MCF 10A (cell line): Measurements from ENCODE around the gene HAGHL. TPM values are rescaled to one million over a fixed set of nuclear protein-coding genes. Genes with fewer than 3 reads are reported as not detected.

Source experiments
- BruUV-seq: library from RNA; stranded (reverse); fragments of 400-500 nt; replicated peaks from 2 replicates; lab custom pipeline; 2021; lab: Mats Ljungman, UMichigan
- CTCF ChIA-PET: fragments of 300-600 bp; sonication (Branson Sonifier 250); formaldehyde crosslinking; extraction: SDS; loops from one replicate; lab custom pipeline; 2021; ENCODE audit warnings: antibody characterized with exemption, inconsistent platforms; lab: Yijun Ruan, JAX
- POLR2A ChIA-PET: fragments of 300-600, 350-650 bp; sonication (Branson Sonifier 250); formaldehyde crosslinking; extraction: SDS; loops from one replicate; lab custom pipeline; 2020; ENCODE audit warnings: antibody characterized with exemption, inconsistent platforms; lab: Yijun Ruan, JAX
- DNase-seq: peaks from one replicate; pipeline ENCODE4 v3.0.0-alpha.2; 2018; ENCODE audit not compliant: unreplicated experiment
- H3K27ac Mint-ChIP-seq: one replicate; pipeline ENCODE4 v1.8.0; 2022; ENCODE audit warnings: mild to moderate bottlenecking, low read depth, mixed read lengths; ENCODE audit not compliant: unreplicated experiment
- H3K27me3 Mint-ChIP-seq: one replicate; pipeline ENCODE4 v1.8.0; 2022; ENCODE audit warnings: mixed read lengths; ENCODE audit not compliant: insufficient read depth, unreplicated experiment
- H3K36me3 Mint-ChIP-seq: one replicate; pipeline ENCODE4 v1.8.0; 2022; ENCODE audit warnings: mild to moderate bottlenecking, moderate library complexity, mixed read lengths; ENCODE audit not compliant: insufficient read depth, unreplicated experiment
- H3K4me1 Mint-ChIP-seq: one replicate; pipeline ENCODE4 v1.8.0; 2022; ENCODE audit warnings: mixed read lengths; ENCODE audit not compliant: insufficient read depth, unreplicated experiment
- H3K4me3 Mint-ChIP-seq: one replicate; pipeline ENCODE4 v1.8.0; 2022; ENCODE audit warnings: mild to moderate bottlenecking, moderate library complexity, mixed read lengths; ENCODE audit not compliant: unreplicated experiment
- H3K9me3 Mint-ChIP-seq: one replicate; pipeline ENCODE4 v1.8.0; 2022; ENCODE audit warnings: mixed read lengths; ENCODE audit not compliant: unreplicated experiment
- CTCF ChIP-seq: fragments of 200-600 bp; IDR thresholded peaks from one replicate; pipeline ENCODE4 v1.8.0; 2022; ENCODE audit warnings: antibody characterized with exemption, mild to moderate bottlenecking; ENCODE audit not compliant: unreplicated experiment
- intact Hi-C: fragments of 100-400 bp; cut with micrococcal nuclease; formaldehyde crosslinking; loops from 2 replicates; pipeline ENCODE4 v1.14.1; 2022
- total RNA-seq: library from RNA; stranded (reverse); gene quantifications from 2 replicates; pipeline ENCODE4 v1.2.3, GENCODE V29; 2022

HAGHL gene
- total RNA-seq, 1 experiment from 2014 or later: 24.5 TPM

GRCh38 chr16:693766-694165 is 33.1 kb upstream of the HAGHL start:
- Mint-ChIP-seq H3K27me3 (no peaks in the 10 kb centered on the region), H3K27ac (no peak overlapping the region), H3K36me3 (peaks cover 90% of the 10 kb centered on the region), H3K4me1 (peaks cover 10% of the 10 kb centered on the region), H3K9me3 (no peaks in the 10 kb centered on the region), H3K4me3 (no peak overlapping the region)
- TF ChIP-seq CTCF: no peak
- BruUV-seq: no TSS peak
- intact Hi-C loops: no loop called here
- no peak for DNase-seq
- POLR2A ChIA-PET: interaction anchor here (0.9 to 1.2 kb wide), 3 partner anchors 13 to 167 kb away, joined by 4 to 6 read pairs (median 5); partner anchors contain the start of genes ANTKMT, CAPN15 and STUB1
- CTCF ChIA-PET: no interaction called here

- BruUV-seq: no TSS peak
- intact Hi-C loops: no loop called here
These were observed 32.6 kb upstream of the HAGHL start for GRCh38 chr16:694187-694862.

GRCh38 chr16:694863-695354 is 32.0 kb upstream of the HAGHL start:
- intact Hi-C loops: no loop called here
- Mint-ChIP-seq H3K27ac (no peak overlapping the region), H3K4me1 (peaks cover 10% of the 10 kb centered on the region), H3K36me3 (peaks cover 91% of the 10 kb centered on the region), H3K27me3 (no peaks in the 10 kb centered on the region), H3K9me3 (no peaks in the 10 kb centered on the region), H3K4me3 (no peak overlapping the region)
- BruUV-seq: no TSS peak
- TF ChIP-seq CTCF: no peak
- no peak for DNase-seq
- CTCF ChIA-PET: interaction anchor here (0.7 to 1.2 kb wide), 4 partner anchors 8 to 38 kb away, joined by 3 to 4 read pairs (median 3); no protein-coding TSS in a partner anchor
- POLR2A ChIA-PET: interaction anchor here (0.6 to 2.0 kb wide), 10 partner anchors 9 to 31 kb away, joined by 3 to 25 read pairs (median 8); partner anchors contain the start of genes ANTKMT, CCDC78 and JMJD8

More at GRCh38 chr16:694187-694862, 32.6 kb upstream of the HAGHL start:
- H3K27me3 Mint-ChIP-seq: no peaks in the 10 kb centered on the region
- H3K36me3 Mint-ChIP-seq: peaks cover 91% of the 10 kb centered on the region
- no peak for TF ChIP-seq CTCF
- H3K9me3 Mint-ChIP-seq: no peaks in the 10 kb centered on the region
- H3K4me3 Mint-ChIP-seq: no peak overlapping the region
- no peak for DNase-seq
- POLR2A ChIA-PET: interaction anchor here (0.9 to 2.0 kb wide), 5 partner anchors 8 to 167 kb away, joined by 4 to 11 read pairs (median 6); partner anchors contain the start of genes ANTKMT, CAPN15, JMJD8 and STUB1
- CTCF ChIA-PET: interaction anchor here (1.2 kb wide), 1 partner anchor 14 kb away, joined by 3 read pairs; no protein-coding TSS in a partner anchor
- H3K27ac Mint-ChIP-seq: no peak overlapping the region
- H3K4me1 Mint-ChIP-seq: peaks cover 10% of the 10 kb centered on the region

- Mint-ChIP-seq H3K4me3 (peak overlapping the region; percentile 41), H3K4me1 (peaks cover 10% of the 10 kb centered on the region), H3K36me3 (peaks cover 85% of the 10 kb centered on the region), H3K27me3 (no peaks in the 10 kb centered on the region), H3K9me3 (no peaks in the 10 kb centered on the region), H3K27ac (no peak overlapping the region)
- no peak for TF ChIP-seq CTCF
- peak; percentile 87 for DNase-seq
- POLR2A ChIA-PET: interaction anchor here (0.6 to 2.0 kb wide), 17 partner anchors 9 to 921 kb away, joined by 3 to 25 read pairs (median 5); partner anchors contain the start of genes ANTKMT, CCDC78, CHTF18 and JMJD8
- BruUV-seq: no TSS peak
- CTCF ChIA-PET: interaction anchor here (0.6 to 1.3 kb wide), 7 partner anchors 8 to 90 kb away, joined by 3 to 4 read pairs (median 3); no protein-coding TSS in a partner anchor
- intact Hi-C loops: no loop called here
These were observed 31.4 kb upstream of the HAGHL start for GRCh38 chr16:695355-696089.
